Endothelial cell of umbilical vein (primary cell): ENCODE measurements around the gene NDUFA7. TPM values are rescaled to one million over a fixed set of nuclear protein-coding genes. Genes with fewer than 3 reads are reported as not detected.

ENCODE experiments used
- BruUV-seq: library from RNA; stranded (reverse); fragments of 400-500 nt; replicated peaks from 2 replicates; lab custom pipeline; 2021; lab: Mats Ljungman, UMichigan
- CTCF ChIA-PET: fragments of 300-600, 350-600 bp; sonication (Branson Sonifier 250); formaldehyde crosslinking; loops from one replicate; lab custom pipeline; 2021; ENCODE audit warnings: antibody characterized with exemption, inconsistent platforms; lab: Charles Lee
- POLR2A ChIA-PET: fragments of 300-600, 350-600 bp; sonication (Branson Sonifier 250); formaldehyde crosslinking; loops from one replicate; lab custom pipeline; 2021; ENCODE audit warnings: antibody characterized with exemption, inconsistent platforms; lab: Charles Lee
- DNase-seq: peaks from one replicate; pipeline ENCODE4 v3.0.0-alpha.2; 2011; ENCODE audit warnings: low read depth, low spot score
- FAIRE-seq: peaks from 2 replicates; lab custom pipeline; 2011; peaks lifted over from hg19 to GRCh38; lab: Jason Lieb, UNC
- H2AFZ ChIP-seq: 2 replicates; pipeline ENCODE4 v1.6.0; 2012; ENCODE audit warnings: low read depth, low read length, control low read depth, inconsistent platforms
- H3K27ac ChIP-seq: 2 replicates; pipeline ENCODE4 v1.5.1; 2011; ENCODE audit warnings: low read depth, mild to moderate bottlenecking, control low read depth, low read length, moderate library complexity; ENCODE audit not compliant: insufficient read depth
- H3K27me3 ChIP-seq, 2 experiments: 2 replicates each; pipeline versions ENCODE4 v1.6.0 to v1.6.1; 2011; ENCODE audit warnings: low read length in 2 of 2, mixed read lengths in 1 of 2; ENCODE audit not compliant: control insufficient read depth in 2 of 2, insufficient read depth in 2 of 2
- H3K36me3 ChIP-seq, 2 experiments: 2 replicates in 1 of 2; 3 replicates in 1 of 2; pipeline ENCODE4 v1.5.1; 2011; ENCODE audit warnings: low read length in 2 of 2, mild to moderate bottlenecking in 1 of 2, moderate library complexity in 1 of 2; ENCODE audit not compliant: control insufficient read depth in 2 of 2, insufficient read depth in 2 of 2; ENCODE audit errors: extremely low read depth in 1 of 2
- H3K4me1 ChIP-seq: 3 replicates; pipeline ENCODE4 v1.5.1; 2011; ENCODE audit warnings: mild to moderate bottlenecking, low read length; ENCODE audit not compliant: control insufficient read depth, insufficient read depth; ENCODE audit errors: extremely low read depth
- H3K4me2 ChIP-seq: 2 replicates; pipeline ENCODE4 v1.6.1; 2011; ENCODE audit warnings: low read length, control low read depth, mixed read lengths; ENCODE audit not compliant: insufficient read depth
- H3K4me3 ChIP-seq, 3 experiments: fragments of 200-600 bp in 1 of 3; sonication (generic), shearing (Covaris generic) in 1 of 3; replicated peaks in 1 of 3; 2 replicates each; pipeline ENCODE4 v1.5.1; 2011 to 2016; ENCODE audit warnings: control low read depth in 3 of 3, low read length in 3 of 3, mild to moderate bottlenecking in 2 of 3, inconsistent platforms in 1 of 3, low read depth in 1 of 3, moderate library complexity in 1 of 3; ENCODE audit not compliant: insufficient read depth in 1 of 3
- H3K79me2 ChIP-seq: 2 replicates; pipeline ENCODE4 v1.6.0; 2012; ENCODE audit warnings: low read length, inconsistent platforms; ENCODE audit not compliant: control insufficient read depth, insufficient read depth
- H3K9ac ChIP-seq: replicated peaks from 2 replicates; pipeline ENCODE3; 2011; ENCODE audit warnings: low read length, control low read depth; ENCODE audit not compliant: insufficient read depth; ENCODE audit errors: extremely low read depth
- H3K9me1 ChIP-seq: replicated peaks from 3 replicates; pipeline ENCODE4 v1.6.0; 2011; ENCODE audit warnings: mild to moderate bottlenecking, low read length; ENCODE audit not compliant: control insufficient read depth, insufficient read depth; ENCODE audit errors: extremely low read depth
- H3K9me3 ChIP-seq: replicated peaks from 2 replicates; pipeline ENCODE4 v1.5.1; 2012; ENCODE audit warnings: low read length, inconsistent platforms; ENCODE audit not compliant: control insufficient read depth, insufficient read depth
- H4K20me1 ChIP-seq: replicated peaks from 2 replicates; pipeline ENCODE3; 2011; ENCODE audit warnings: mild to moderate bottlenecking, low read length; ENCODE audit not compliant: control insufficient read depth, insufficient read depth; ENCODE audit errors: extremely low read depth
- CTCF ChIP-seq, 2 donors: IDR thresholded peaks; 1 replicate in 1 of 2; 2 replicates in 1 of 2; pipeline ENCODE4 v1.5.1; 2011; ENCODE audit warnings: low read length in 2 of 2, mild to moderate bottlenecking in 2 of 2, moderate library complexity in 2 of 2, control low read depth in 1 of 2, inconsistent platforms in 1 of 2, low read depth in 1 of 2; ENCODE audit not compliant: insufficient read depth in 1 of 2; ENCODE audit errors: extremely low read depth in 1 of 2
- EZH2 ChIP-seq: IDR thresholded peaks from 2 replicates; pipeline ENCODE4 v1.6.1; 2012; ENCODE audit warnings: borderline replicate concordance, low read depth, mild to moderate bottlenecking, moderate library complexity, low read length, inconsistent platforms; ENCODE audit not compliant: severe bottlenecking
- FOS ChIP-seq: IDR thresholded peaks from 2 replicates; pipeline ENCODE4 v1.6.1; 2011; ENCODE audit warnings: mild to moderate bottlenecking, low read length, moderate library complexity, borderline replicate concordance; ENCODE audit not compliant: insufficient read depth
- GATA2 ChIP-seq: IDR thresholded peaks from 2 replicates; pipeline ENCODE4 v1.7.0; 2011; ENCODE audit warnings: low read depth, mild to moderate bottlenecking, moderate library complexity, mixed read lengths, low read length; ENCODE audit not compliant: insufficient read length, insufficient read depth
- JUN ChIP-seq: IDR thresholded peaks from 2 replicates; pipeline ENCODE4 v1.6.1; 2011; ENCODE audit warnings: borderline replicate concordance, low read depth; ENCODE audit not compliant: insufficient read length, insufficient read depth
- MYC ChIP-seq: IDR thresholded peaks from one replicate; pipeline ENCODE4 v1.6.1; 2011; ENCODE audit warnings: mild to moderate bottlenecking, low read depth, low read length
- POLR2A ChIP-seq: IDR thresholded peaks from 2 replicates; pipeline ENCODE4 v1.6.1; 2012; ENCODE audit warnings: low read depth, mild to moderate bottlenecking, control low read depth, low read length
- POLR2AphosphoS5 ChIP-seq: IDR thresholded peaks from 2 replicates; pipeline ENCODE4 v1.6.1; 2012; ENCODE audit warnings: low read depth, mild to moderate bottlenecking, control low read depth, low read length, moderate library complexity; ENCODE audit not compliant: insufficient read depth
- dilution Hi-C: fragments of 300-500 bp; cut with MboI; formaldehyde crosslinking; loops from one replicate; pipeline ENCODE4 v1.15.0; 2019; ENCODE audit warnings: low sequenced_read_pairs; ENCODE audit not compliant: extremely low pct_ligation_motif_present
- intact Hi-C: fragments of 100-400 bp; cut with micrococcal nuclease; formaldehyde crosslinking; loops from one replicate; pipeline ENCODE4 v1.10.0; 2022
- polyA plus RNA-seq, 4 experiments: library from polyadenylated mRNA; depleted of rRNA in 3 of 4; stranded (reverse) in 3 of 4; unstranded in 1 of 4; fragments of >200 nt; gene quantifications; 2 replicates each; pipeline versions ENCODE4 v1.2.1 to v1.2.3, GENCODE V29; 2011 to 2012; ENCODE audit warnings: missing spikeins in 1 of 4
- total RNA-seq: library from RNA; stranded (reverse); gene quantifications from 2 replicates; pipeline ENCODE4 v1.2.3, GENCODE V29; 2021
- TF ChIP-seq, protein P1 (sequence below): IDR thresholded peaks from 2 replicates; pipeline ENCODE4 v1.6.1; 2011; ENCODE audit not compliant: insufficient read depth, insufficient read length

The NDUFA7 gene
- total and polyA plus RNA-seq, 2 donors (not counting 3 experiments of a cell fraction or from before 2014, with no cell fraction given), result 60.2 to 169 TPM

DNA sequence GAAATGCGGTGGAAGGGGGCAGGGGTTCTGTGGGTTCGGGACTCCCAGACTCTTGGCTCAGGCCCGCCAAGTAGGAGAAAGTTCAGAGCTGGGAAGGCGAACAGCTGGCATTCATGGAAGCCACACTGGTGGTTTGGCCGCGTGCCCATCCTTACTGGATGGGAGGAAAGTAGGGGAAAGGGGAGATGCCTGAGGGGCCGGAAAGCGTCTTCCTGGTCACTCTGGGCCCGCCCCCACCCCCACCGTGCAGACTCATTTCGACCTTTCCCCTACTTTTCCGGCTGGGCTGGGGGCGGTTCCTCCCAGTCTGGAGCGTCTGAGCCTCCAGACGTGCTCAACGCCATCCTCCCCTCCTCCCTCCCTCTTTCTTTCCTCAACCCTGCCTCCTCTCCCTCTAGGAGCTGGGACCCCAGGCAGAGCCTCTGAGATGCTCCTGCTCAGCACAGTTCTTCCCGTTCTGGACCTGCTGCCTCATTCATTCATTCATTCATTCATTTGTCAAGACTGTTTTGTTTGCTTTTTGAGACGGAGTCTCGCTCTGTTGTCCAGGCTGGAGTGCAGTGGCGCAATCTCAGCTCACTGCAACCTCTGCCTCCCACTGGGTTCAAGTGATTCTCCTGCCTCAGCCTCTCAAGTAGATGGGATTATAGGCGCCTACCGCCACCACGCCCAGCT, 46.3 kb upstream of the NDUFA7 start:
- intact Hi-C loops, result loop anchor here (1.0 kb wide), 3 partner anchors 12 to 28 kb away; partner anchors contain the start of gene RAB11B
- dilution Hi-C loops, result no loop called here
- H3K4me1 ChIP-seq, result peaks cover 26% of the 10 kb centered on the region
- DNase-seq, result peak; percentile 96
- H3K4me2 ChIP-seq, result peak overlapping the region; percentile 29
- FAIRE-seq, result peak; percentile 99
- peak overlapping the region; percentile 42 for H3K27ac ChIP-seq
- no peak overlapping the region for H3K4me3 ChIP-seq
- H3K9me1 ChIP-seq, result no peaks in the 10 kb centered on the region
- H4K20me1 ChIP-seq, result no peaks in the 10 kb centered on the region
- H3K36me3 ChIP-seq, result peaks cover 0 to under 1% of the 10 kb centered on the region in 2 experiments
- H2AFZ ChIP-seq, result no peak overlapping the region
- BruUV-seq, result no TSS peak
- H3K79me2 ChIP-seq, result no peaks in the 10 kb centered on the region
- no peaks in the 10 kb centered on the region for H3K27me3 ChIP-seq
- POLR2A ChIA-PET, result interaction anchor here (0.9 to 1.6 kb wide), 2 partner anchors 12 to 23 kb away, joined by 4 read pairs; no protein-coding TSS in a partner anchor
- no peak overlapping the region for H3K9ac ChIP-seq
- TF ChIP-seq POLR2A, result peak; percentile 76
- peak; percentile 98 for TF ChIP-seq POLR2AphosphoS5
- TF ChIP-seq MYC, result no peak
- peak; percentile 73 for TF ChIP-seq FOS
- no peaks in the 10 kb centered on the region for H3K9me3 ChIP-seq
- CTCF ChIA-PET, result interaction anchor here (0.9 to 2.1 kb wide), 6 partner anchors 9 to 85 kb away, joined by 3 to 30 read pairs (median 6); partner anchors contain the start of gene MARCHF2

DNA sequence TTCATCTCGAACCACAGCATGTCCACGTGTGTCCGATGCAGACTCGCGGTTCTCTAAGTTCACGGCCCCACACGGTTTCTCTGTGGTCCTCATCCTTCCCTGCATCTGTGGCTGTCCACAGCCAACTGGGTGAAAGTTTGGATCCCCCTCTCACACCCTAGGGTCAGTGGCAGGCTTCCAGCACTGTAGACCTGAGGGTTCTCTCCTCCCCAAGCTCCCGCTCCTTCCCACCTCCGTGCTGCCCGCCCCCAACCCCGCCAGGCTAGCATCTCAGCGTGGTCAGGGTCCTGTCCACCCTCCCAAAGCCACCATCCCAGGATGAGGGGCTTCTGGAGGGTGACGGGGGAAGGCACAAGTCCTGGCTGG, 45.8 kb upstream of the NDUFA7 start:
- H2AFZ ChIP-seq, result no peak overlapping the region
- dilution Hi-C loops (no loop called here), intact Hi-C loops (loop anchor here (1.0 kb wide), 3 partner anchors 12 to 28 kb away; partner anchors contain the start of gene RAB11B)
- ChIA-PET CTCF (interaction anchor here (1.3 to 2.1 kb wide), 5 partner anchors 10 to 46 kb away, joined by 3 to 30 read pairs (median 6); partner anchors contain the start of gene MARCHF2), POLR2A (interaction anchor here (1.6 kb wide), 1 partner anchor 24 kb away, joined by 4 read pairs; no protein-coding TSS in a partner anchor)
- H3K9me3 ChIP-seq, result no peaks in the 10 kb centered on the region
- peak overlapping the region; percentile 22 for H3K27ac ChIP-seq
- no peaks in the 10 kb centered on the region for H3K36me3 ChIP-seq
- no peaks in the 10 kb centered on the region for H3K27me3 ChIP-seq
- no peaks in the 10 kb centered on the region for H4K20me1 ChIP-seq
- H3K9me1 ChIP-seq, result no peaks in the 10 kb centered on the region
- DNase-seq (no peak), FAIRE-seq (no peak)
- TF ChIP-seq GATA2 (no peak), MYC (no peak), FOS (no peak), POLR2A (no peak), JUN (no peak), CTCF (IDR thresholded peaks at IDR 0.05; ENCODE audit: extremely low read depth in 1 of 2, insufficient read depth in 1 of 2, low read depth in 1 of 2, low read length in 2 of 2) (no peak), EZH2 (no peak), POLR2AphosphoS5 (no peak)
- TF ChIP-seq, protein P1, sequence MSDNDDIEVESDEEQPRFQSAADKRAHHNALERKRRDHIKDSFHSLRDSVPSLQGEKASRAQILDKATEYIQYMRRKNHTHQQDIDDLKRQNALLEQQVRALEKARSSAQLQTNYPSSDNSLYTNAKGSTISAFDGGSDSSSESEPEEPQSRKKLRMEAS, result no peak
- H3K4me2 ChIP-seq, result no peak overlapping the region
- H3K9ac ChIP-seq, result no peak overlapping the region
- BruUV-seq, result no TSS peak
- H3K4me3 ChIP-seq, result no peak overlapping the region
- H3K4me1 ChIP-seq, result peaks cover 30% of the 10 kb centered on the region
- no peaks in the 10 kb centered on the region for H3K79me2 ChIP-seq
